H4 (cell line): ENCODE measurements around the gene CFAP299. TPM values are rescaled to one million over a fixed set of nuclear protein-coding genes. Genes with fewer than 3 reads are reported as not detected.
"Not testable (repeated sequence)": the region's sequence is repeated elsewhere in the genome, so short reads cannot be mapped to it uniquely, and the experiment has no call there.

Experiments used
- DNase-seq: peaks from one replicate; pipeline ENCODE4 v3.0.0-alpha.2; 2015; ENCODE audit warnings: low spot score
- total RNA-seq: library from RNA; depleted of rRNA; stranded (reverse); fragments of >200 nt; shearing (Covaris generic); gene quantifications from 2 replicates; pipeline ENCODE4 v1.2.3, GENCODE V29; 2014

The CFAP299 gene
- total RNA-seq, 1 experiment from 2014 or later = 0.21 TPM

GRCh38 chr4:80713409-80713808 lies 377.9 kb downstream of the CFAP299 start:
- peak; percentile 6 for DNase-seq

- no peak for DNase-seq
These were observed 381.7 kb downstream of the CFAP299 start for GRCh38 chr4:80717204-80717603.

GRCh38 chr4:80726471-80726870 lies 390.9 kb downstream of the CFAP299 start:
- no peak for DNase-seq

DNA sequence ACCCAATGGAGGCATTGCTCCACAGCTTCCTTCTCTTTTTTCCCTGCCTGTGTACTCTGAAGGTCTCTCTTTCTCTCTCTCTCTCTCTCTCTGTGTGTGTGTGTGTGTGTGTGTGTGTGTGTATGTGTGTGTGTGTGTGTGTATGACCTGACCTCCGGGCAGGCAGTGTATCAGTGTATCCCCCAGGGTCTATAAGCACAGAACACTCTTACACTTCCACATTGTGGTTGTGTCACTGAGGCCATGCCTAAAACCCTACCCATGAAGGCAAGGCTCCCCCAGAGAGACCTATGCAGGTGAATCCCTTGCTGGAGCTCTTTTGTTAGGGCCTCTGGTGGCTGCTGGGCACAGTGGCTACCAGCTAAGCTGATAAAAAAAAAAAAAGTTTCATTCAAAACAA lies 394.6 kb downstream of the CFAP299 start:
- DNase-seq = no peak

- no peak for DNase-seq
These were observed 395.9 kb downstream of the CFAP299 start for GRCh38 chr4:80731436-80731835.

GRCh38 chr4:80732010-80732409 lies 396.5 kb downstream of the CFAP299 start:
- DNase-seq = peak; percentile 17

- no peak for DNase-seq
These were observed 404.8 kb downstream of the CFAP299 start for GRCh38 chr4:80740375-80740774.

GRCh38 chr4:80749558-80749957 lies 414.0 kb downstream of the CFAP299 start:
- DNase-seq = not testable (repeated sequence)

GRCh38 chr4:80751200-80751599 lies 415.7 kb downstream of the CFAP299 start:
- no peak for DNase-seq

DNA sequence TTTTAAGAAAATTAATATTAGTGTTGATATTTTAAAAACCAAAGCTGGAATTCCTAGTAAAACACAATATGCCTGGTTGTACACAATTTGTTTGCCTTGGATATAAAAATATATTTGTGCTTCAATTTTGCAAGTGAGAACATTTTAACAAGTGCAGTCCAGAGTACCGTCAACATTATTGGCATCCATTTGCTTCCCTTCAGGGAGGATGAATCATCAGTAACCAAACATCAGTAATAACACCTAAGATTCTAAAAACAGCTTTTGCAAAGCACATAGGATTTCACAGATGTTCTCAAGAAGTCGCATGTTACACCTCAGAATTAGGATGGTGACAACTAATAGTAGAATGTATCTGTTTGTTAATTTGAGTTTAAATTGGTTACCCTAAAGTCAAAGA lies 432.4 kb downstream of the CFAP299 start:
- no peak for DNase-seq

DNA sequence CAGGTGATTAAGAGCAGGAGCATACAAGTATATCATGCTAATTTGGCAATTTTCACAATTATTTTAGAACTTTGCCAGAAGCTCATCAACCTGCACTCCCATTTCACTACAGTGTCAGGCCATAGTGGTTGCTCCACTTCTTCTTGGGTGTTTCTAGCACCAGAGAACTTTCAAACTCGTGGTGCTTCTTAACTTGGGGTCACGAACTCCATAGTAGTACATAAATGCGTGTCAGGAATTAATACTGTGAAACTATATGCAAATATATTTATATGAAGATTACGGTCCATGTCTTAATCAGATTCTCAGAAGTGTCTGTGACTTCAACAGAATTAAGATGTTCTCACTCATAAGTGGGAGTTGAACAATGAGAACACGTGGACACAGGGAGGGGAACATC lies 440.6 kb downstream of the CFAP299 start:
- DNase-seq = no peak

DNA sequence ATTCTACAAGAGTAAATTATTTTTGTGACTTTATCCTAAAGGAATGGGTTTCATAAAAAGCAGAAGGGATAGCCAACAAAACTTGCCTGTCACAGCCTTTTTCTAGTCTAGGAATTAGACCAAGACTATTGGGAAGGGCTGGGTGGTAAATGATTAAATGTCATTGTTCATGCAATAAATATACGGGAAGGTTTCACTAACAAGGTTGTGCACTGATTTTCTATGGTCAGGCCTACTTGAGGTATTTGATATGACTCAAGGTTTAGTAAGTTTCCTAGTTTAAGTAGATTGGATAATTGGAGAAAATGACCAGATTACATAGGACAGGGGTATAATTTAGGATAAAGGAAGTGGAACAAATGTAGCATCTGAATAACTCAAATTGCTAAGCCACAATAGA lies 445.9 kb downstream of the CFAP299 start:
- no peak for DNase-seq

- no peak for DNase-seq
These were observed 451.8 kb downstream of the CFAP299 start for GRCh38 chr4:80787306-80787705.

- no peak for DNase-seq
These were observed 453.3 kb downstream of the CFAP299 start for GRCh38 chr4:80788798-80789197.

DNA sequence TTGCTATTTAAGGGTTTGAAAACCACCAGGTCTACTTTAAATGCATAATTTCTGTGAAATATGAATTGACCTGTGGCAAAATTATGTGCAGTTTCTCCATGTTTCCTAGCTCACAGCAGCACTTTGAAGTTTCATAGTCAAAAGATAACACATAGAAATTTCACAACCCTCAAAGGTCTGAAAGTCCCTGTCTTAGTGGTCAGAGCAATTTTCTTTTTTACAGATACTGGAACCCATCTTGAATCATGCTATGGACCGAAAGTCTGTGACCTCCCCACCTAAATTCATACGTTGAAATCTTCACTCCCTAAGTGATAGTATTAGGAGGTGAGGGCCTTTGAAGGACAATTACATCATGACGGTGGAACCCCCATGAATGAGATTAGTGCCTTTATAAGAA lies 454.6 kb downstream of the CFAP299 start:
- DNase-seq = no peak

DNA sequence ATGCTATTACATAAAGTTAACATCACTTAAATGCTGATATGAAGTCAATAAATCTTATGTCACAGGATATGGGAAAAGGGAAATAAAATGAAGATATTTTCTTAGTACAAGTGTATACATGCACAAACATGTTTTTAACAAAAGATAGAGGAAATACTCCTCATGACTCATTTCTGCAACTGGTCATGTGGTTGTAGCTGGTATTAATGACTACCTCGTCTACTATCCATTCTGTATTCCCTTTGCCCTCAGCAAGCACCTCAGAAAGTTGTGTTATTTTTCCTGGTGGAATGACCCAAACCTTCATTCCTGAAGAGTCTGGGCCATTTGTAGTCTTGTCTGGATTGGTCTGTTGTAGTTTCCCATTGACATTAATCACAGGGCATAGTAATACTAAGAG lies 458.1 kb downstream of the CFAP299 start:
- DNase-seq = not testable (repeated sequence)

DNA sequence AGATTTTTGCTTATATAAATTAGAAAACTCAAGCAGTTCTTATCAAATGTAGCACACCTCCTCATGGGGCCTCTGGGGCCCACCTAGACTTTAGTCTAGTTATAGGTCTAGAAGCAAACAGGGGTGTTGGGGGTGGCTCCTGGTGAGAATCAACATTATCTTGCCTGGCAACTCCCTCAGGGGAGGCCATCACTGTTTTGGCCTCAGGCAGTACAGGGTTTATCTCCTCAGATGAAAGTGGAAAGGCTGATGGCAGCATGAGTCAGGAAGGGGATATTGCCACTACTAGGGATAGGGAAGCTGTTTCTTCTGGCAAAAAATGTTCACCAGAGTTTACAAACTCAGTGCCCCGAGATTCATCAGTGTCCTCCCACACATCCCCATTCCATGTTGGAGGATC lies 462.6 kb downstream of the CFAP299 start:
- DNase-seq = no peak

DNA sequence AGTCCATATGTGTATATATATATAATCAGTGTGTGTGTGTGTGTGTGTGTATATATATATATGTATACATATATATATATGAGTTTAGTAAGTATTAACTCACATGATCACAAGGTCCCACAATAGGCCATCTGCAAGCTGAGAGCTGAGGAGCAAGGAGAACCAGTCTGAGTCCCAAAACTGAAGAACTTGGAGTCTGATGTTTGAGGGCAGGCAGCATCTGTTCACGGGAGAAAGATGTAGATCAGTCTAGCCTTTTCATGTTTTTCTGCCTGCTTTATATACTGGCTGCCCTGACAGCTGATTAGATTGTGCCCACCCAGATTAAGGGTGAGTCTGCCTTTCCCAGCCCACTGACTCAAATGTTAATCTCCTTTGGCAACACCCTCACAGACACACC lies 465.2 kb downstream of the CFAP299 start:
- DNase-seq = not testable (repeated sequence)

GRCh38 chr4:80803337-80803736 lies 467.8 kb downstream of the CFAP299 start:
- no peak for DNase-seq

- no peak for DNase-seq
These were observed 470.9 kb downstream of the CFAP299 start for GRCh38 chr4:80806472-80806871.

DNA sequence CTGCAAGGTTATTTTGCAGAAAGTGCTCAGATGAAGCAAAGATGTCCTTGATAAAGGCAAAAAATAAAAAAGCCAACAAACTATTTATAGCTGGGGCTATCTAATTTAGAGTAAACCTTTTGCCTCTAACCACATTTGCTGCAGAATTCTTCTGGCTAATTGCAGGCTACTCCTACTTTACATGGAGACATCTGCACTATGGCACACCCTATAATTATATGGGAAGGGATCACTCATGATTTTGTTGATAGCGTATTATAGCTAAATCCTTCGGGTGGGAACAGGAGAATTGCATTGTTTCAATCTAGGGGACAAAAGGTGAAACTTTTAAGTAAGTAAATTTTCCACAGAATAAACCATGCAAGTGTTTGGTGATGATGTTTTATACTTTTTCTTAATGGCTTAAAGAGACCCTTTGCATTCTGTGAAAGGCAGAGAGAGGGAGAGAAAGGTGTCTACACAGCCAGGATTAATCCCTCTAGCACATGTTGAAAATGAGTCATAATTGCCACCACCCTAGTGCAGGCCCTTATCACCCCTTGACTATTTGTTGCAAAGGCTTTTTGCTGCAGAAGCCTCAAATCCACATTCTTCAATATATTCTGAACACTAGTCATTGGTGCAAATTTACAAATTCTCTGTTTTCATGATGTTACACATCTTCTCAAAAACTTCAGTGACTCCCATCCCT lies 473.7 kb downstream of the CFAP299 start:
- no peak for DNase-seq

- no peak for DNase-seq
These were observed 475.9 kb downstream of the CFAP299 start for GRCh38 chr4:80811406-80811805.

DNA sequence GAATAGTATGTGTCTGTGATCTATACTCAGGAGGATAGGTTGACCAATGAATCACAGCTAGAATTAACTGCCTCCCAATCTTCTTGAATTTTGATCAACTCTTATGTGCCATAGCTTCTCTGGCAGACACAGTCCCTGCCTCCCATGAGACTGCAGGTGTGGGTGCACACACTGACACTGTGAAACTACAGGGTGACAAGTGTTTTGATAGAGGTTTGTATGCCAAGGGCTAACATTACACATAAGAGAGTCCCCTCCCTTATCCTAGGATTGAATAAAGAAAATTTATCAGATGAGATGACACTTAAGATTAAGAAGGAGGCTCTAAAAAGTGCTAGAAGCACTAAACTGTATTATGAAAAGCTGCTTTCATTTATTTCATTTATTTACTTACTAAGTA lies 476.6 kb downstream of the CFAP299 start:
- DNase-seq = no peak

- DNase-seq = no peak
These were observed 478.7 kb downstream of the CFAP299 start for GRCh38 chr4:80814266-80814665.
